ENCODE results near the gene B9D2.

Gene B9D2

DNA sequence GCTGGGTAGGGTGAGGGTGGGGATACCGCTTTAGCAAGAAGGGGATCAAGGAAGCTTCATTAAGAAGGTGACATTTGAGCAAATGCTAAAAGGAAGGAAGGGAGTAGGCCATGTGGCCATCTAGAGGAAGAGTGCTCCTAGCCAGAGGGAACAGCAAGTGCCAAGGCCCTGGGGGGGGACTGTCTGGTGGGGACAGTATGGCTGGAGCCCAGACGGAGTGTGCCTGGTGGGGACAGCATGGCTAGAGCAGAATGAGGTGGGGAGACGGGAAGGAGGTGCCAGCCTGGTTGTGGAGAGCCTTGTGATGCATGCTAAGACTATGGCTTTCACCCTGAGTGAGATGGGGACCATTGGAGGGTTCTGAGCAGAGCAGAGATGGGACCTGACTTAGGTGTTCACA lies 8.1 kb downstream of the B9D2 start:
- no peak for DNase-seq (ENCODE audit: low read depth in 2 of 2)
- TF ChIP-seq, protein P1, sequence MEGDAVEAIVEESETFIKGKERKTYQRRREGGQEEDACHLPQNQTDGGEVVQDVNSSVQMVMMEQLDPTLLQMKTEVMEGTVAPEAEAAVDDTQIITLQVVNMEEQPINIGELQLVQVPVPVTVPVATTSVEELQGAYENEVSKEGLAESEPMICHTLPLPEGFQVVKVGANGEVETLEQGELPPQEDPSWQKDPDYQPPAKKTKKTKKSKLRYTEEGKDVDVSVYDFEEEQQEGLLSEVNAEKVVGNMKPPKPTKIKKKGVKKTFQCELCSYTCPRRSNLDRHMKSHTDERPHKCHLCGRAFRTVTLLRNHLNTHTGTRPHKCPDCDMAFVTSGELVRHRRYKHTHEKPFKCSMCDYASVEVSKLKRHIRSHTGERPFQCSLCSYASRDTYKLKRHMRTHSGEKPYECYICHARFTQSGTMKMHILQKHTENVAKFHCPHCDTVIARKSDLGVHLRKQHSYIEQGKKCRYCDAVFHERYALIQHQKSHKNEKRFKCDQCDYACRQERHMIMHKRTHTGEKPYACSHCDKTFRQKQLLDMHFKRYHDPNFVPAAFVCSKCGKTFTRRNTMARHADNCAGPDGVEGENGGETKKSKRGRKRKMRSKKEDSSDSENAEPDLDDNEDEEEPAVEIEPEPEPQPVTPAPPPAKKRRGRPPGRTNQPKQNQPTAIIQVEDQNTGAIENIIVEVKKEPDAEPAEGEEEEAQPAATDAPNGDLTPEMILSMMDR (IDR thresholded peaks at IDR 0.05; ENCODE audit: low read depth, low read length): no peak
- no peak overlapping the region for H3K4me3 ChIP-seq (replicated peaks in 1 of 2; ENCODE audit: low read depth in 2 of 2, low read length in 2 of 2)

GRCh38 chr19:41355035-41355434 lies 8.9 kb downstream of the B9D2 start:
- TF ChIP-seq, protein P1 (IDR thresholded peaks at IDR 0.05; ENCODE audit: low read depth, low read length): no peak
- DNase-seq (ENCODE audit: low read depth in 2 of 2): no peak
- no peak overlapping the region for H3K4me3 ChIP-seq (replicated peaks in 1 of 2; ENCODE audit: low read depth in 2 of 2, low read length in 2 of 2)

DNA sequence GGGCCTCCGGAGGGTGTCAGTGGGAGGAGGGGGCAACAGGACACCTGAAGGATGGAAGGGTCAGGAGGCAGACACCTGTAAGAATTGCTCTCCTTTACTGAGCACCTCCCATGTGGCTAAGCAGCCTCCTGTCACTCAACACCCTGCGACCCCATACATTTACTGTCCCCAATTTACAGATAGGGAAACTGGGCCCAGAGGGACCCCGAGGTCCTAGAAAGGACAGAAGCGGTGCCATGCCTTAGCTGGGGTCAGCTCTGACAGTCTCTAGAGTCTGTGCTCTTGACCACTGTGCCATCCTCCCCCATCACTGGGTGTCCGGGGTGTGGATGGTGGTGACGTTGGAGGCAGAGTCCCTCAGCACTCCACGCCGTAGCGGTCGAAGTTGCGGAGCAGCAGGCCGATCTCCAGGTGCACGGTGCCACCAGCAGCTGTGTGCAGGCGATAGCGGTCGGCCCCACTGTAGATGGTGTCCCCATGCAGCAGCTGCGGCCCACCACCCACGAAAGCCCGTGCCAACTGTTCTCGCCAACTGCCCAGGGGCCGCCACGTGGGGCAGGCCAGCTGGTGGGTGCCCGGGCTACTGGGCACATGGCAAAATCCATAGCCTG lies 9.5 kb downstream of the B9D2 start:
- TF ChIP-seq, protein P1 (IDR thresholded peaks at IDR 0.05; ENCODE audit: low read depth, low read length): no peak
- peak overlapping the region; percentile 42 to 86 for H3K4me3 ChIP-seq (replicated peaks in 1 of 2; ENCODE audit: low read depth in 2 of 2, low read length in 2 of 2)
- no peak for DNase-seq (ENCODE audit: low read depth in 2 of 2)

DNA sequence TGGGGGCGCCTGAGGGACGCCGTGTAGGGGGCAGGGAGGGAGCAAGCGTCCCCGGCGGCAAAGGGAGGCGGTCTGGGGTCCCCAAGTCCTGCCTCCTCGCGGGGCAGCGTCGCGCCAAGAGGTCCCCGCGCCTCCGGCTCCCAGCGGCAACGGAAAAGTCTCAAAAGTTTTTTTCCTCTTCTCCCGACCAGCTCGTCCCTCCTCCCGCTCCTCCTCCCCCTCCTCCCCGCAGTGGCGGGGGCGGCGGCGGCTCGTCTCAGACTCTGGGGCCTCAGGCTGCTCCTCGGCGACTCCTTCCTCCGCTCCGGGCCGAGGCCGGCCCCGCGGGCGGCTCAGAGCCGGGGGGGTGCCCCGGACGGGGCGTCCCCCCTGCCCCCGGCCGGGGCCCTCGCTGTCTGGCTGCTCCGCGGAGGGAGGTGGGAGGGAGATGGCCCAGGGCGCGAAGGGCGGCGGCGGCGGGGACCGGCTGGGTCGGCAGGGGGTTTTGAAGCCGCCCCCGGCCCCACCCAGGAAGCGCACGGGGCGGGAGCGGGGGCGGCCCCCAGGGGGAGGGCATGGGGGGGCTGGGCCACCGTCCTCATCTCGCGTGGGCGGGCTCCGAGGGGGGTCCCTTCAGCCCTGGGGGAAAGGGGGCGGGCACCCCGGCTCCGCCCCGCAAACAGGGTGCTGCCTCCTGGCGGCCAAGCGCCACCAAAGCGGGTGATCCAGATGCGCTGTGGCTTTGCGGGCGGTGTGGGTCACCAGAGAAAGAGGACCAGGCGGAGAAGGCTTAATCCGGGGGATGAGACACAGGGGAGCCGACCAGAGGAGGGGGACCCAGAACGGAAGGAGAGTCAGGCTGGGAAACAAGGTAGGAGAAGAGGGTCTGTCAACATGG lies 10.2 kb downstream of the B9D2 start, which contains the start of gene TGFB1:
Gene TGFB1, minus strand, starts transcription at position 457 of the 877 bp plus-strand sequence. CDS start 878 bp downstream, outside the sequence.
- TF ChIP-seq, protein P1 (IDR thresholded peaks at IDR 0.05; ENCODE audit: low read depth, low read length): peak; percentile 86
- DNase-seq (ENCODE audit: low read depth in 2 of 2): peak; percentile 88 to 95
- H3K4me3 ChIP-seq (replicated peaks in 1 of 2; ENCODE audit: low read depth in 2 of 2, low read length in 2 of 2): peak within 1 kb of the TSS; percentile 86 to 93

- H3K4me3 ChIP-seq (replicated peaks in 1 of 2; ENCODE audit: low read depth in 2 of 2, low read length in 2 of 2): peak overlapping the region; percentile 86 to 93
- peak; percentile 56 to 57 for DNase-seq (ENCODE audit: low read depth in 2 of 2)
- TF ChIP-seq, protein P1 (IDR thresholded peaks at IDR 0.05; ENCODE audit: low read depth, low read length): peak; percentile 45
Measured at GRCh38 chr19:41352609-41353465, 11.1 kb downstream of the B9D2 start.

DNA sequence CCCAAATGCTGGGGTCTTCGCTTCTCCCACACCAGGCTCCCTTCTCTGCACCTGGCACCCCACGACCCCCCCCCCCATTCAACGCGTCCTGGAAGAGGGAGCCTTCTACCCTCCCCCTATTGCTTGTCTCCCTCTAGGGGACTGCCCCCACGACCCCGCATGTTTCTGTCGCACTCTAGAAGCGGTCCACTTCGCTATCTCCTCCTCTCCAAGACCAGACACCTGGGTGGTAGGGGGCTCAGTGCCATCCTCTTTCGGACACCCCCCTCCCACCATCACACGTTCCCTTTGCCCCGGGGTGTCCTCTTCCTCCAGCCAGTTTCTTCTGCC lies 11.7 kb downstream of the B9D2 start:
- peak overlapping the region; percentile 86 to 93 for H3K4me3 ChIP-seq (replicated peaks in 1 of 2; ENCODE audit: low read depth in 2 of 2, low read length in 2 of 2)
- no peak for DNase-seq (ENCODE audit: low read depth in 2 of 2)
- TF ChIP-seq, protein P1 (IDR thresholded peaks at IDR 0.05; ENCODE audit: low read depth, low read length): no peak

Measured in cardiac fibroblast (primary cell).